ENCODE data around the gene MRPS7. TPM values are rescaled to one million over a fixed set of nuclear protein-coding genes. Genes with fewer than 3 reads are reported as not detected.

The MRPS7 gene
- total and polyA plus RNA-seq, 9 of the 15 experiments (the other 6 are each of a cell fraction or from before 2014, with no cell fraction given), result 107 to 244 (median 132) TPM

DNA sequence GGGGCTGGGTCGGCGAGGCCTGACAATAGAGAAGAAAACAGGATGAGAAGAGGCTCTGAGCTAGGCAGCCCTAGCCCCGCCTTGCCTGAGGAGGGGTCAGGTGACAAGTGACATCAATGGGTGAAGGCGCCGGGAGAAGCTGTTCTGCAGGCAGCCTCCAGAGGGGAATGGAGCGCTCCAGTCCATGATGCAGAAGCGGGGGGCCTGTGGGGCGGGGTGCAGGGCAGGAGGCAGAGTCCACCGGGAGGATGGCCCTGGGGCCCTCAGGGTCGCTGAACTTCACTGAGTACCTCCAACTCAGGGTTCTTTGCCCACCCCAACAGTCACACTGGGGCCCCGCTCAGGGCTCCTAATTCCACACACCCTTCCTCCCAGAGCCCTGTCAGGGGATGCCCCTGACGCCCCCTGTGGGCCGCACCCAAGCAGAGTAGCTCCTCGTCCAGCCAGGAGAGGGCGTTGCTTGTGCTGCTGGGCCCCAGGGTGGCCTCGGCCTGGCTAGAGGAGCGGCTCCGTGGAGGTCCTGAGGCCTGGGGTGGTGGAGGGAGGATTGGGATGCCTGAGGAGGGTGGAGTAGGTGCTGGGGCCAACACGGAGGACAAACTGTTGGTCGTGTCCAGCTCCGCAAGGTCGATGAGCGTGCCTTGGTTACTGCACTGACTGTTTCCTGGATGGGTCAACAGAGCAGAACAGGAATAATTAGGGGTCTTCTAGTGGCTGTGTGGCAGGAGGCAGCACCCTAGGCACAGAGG lies 21.1 kb upstream of the MRPS7 start (continued):
- TF ChIP-seq TOE1 (IDR thresholded peaks at IDR 0.05; ENCODE audit: borderline replicate concordance) (peak; percentile 76; the same call in 1 of the 2 replicates), TOE1 (CRISPR knock-in tag; IDR thresholded peaks at IDR 0.05; ENCODE audit: borderline replicate concordance, low read depth) (no peak), PCBP2 (IDR thresholded peaks at IDR 0.05; ENCODE audit: low read depth, low read length, poor library complexity, severe bottlenecking) (no peak), MTA3 (IDR thresholded peaks at IDR 0.05; ENCODE audit: borderline replicate concordance) (0 out of 2 replicates have a peak, but pooled peaks have one; percentile 79), NEUROD1 (IDR thresholded peaks at IDR 0.05; ENCODE audit: borderline replicate concordance, low read depth, low read length, partially characterized antibody) (peak; percentile 25), MCM7 (IDR thresholded peaks at IDR 0.05) (no peak), L3MBTL2 (IDR thresholded peaks at IDR 0.05) (peak; percentile 32; the same call in 1 of the 2 replicates), KDM1A (IDR thresholded peaks at IDR 0.05) (no peak), OTX1 (CRISPR knock-in tag; IDR thresholded peaks at IDR 0.05) (no peak), EP300 (IDR thresholded peaks at IDR 0.05; ENCODE audit: low read length) (no peak), TRIM24 (IDR thresholded peaks at IDR 0.05) (no peak)
- TF ChIP-seq, protein P1, sequence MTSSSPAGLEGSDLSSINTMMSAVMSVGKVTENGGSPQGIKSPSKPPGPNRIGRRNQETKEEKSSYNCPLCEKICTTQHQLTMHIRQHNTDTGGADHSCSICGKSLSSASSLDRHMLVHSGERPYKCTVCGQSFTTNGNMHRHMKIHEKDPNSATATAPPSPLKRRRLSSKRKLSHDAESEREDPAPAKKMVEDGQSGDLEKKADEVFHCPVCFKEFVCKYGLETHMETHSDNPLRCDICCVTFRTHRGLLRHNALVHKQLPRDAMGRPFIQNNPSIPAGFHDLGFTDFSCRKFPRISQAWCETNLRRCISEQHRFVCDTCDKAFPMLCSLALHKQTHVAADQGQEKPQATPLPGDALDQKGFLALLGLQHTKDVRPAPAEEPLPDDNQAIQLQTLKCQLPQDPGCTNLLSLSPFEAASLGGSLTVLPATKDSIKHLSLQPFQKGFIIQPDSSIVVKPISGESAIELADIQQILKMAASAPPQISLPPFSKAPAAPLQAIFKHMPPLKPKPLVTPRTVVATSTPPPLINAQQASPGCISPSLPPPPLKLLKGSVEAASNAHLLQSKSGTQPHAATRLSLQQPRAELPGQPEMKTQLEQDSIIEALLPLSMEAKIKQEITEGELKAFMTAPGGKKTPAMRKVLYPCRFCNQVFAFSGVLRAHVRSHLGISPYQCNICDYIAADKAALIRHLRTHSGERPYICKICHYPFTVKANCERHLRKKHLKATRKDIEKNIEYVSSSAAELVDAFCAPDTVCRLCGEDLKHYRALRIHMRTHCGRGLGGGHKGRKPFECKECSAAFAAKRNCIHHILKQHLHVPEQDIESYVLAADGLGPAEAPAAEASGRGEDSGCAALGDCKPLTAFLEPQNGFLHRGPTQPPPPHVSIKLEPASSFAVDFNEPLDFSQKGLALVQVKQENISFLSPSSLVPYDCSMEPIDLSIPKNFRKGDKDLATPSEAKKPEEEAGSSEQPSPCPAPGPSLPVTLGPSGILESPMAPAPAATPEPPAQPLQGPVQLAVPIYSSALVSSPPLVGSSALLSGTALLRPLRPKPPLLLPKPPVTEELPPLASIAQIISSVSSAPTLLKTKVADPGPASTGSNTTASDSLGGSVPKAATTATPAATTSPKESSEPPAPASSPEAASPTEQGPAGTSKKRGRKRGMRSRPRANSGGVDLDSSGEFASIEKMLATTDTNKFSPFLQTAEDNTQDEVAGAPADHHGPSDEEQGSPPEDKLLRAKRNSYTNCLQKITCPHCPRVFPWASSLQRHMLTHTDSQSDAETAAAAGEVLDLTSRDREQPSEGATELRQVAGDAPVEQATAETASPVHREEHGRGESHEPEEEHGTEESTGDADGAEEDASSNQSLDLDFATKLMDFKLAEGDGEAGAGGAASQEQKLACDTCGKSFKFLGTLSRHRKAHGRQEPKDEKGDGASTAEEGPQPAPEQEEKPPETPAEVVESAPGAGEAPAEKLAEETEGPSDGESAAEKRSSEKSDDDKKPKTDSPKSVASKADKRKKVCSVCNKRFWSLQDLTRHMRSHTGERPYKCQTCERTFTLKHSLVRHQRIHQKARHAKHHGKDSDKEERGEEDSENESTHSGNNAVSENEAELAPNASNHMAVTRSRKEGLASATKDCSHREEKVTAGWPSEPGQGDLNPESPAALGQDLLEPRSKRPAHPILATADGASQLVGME (CRISPR knock-in tag; IDR thresholded peaks at IDR 0.05), result no peak
- TF ChIP-seq, protein P2, sequence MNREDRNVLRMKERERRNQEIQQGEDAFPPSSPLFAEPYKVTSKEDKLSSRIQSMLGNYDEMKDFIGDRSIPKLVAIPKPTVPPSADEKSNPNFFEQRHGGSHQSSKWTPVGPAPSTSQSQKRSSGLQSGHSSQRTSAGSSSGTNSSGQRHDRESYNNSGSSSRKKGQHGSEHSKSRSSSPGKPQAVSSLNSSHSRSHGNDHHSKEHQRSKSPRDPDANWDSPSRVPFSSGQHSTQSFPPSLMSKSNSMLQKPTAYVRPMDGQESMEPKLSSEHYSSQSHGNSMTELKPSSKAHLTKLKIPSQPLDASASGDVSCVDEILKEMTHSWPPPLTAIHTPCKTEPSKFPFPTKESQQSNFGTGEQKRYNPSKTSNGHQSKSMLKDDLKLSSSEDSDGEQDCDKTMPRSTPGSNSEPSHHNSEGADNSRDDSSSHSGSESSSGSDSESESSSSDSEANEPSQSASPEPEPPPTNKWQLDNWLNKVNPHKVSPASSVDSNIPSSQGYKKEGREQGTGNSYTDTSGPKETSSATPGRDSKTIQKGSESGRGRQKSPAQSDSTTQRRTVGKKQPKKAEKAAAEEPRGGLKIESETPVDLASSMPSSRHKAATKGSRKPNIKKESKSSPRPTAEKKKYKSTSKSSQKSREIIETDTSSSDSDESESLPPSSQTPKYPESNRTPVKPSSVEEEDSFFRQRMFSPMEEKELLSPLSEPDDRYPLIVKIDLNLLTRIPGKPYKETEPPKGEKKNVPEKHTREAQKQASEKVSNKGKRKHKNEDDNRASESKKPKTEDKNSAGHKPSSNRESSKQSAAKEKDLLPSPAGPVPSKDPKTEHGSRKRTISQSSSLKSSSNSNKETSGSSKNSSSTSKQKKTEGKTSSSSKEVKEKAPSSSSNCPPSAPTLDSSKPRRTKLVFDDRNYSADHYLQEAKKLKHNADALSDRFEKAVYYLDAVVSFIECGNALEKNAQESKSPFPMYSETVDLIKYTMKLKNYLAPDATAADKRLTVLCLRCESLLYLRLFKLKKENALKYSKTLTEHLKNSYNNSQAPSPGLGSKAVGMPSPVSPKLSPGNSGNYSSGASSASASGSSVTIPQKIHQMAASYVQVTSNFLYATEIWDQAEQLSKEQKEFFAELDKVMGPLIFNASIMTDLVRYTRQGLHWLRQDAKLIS (CRISPR knock-in tag; IDR thresholded peaks at IDR 0.05), result peak; percentile 30; the same call in 1 of the 2 replicates
- TF ChIP-seq, protein P3, sequence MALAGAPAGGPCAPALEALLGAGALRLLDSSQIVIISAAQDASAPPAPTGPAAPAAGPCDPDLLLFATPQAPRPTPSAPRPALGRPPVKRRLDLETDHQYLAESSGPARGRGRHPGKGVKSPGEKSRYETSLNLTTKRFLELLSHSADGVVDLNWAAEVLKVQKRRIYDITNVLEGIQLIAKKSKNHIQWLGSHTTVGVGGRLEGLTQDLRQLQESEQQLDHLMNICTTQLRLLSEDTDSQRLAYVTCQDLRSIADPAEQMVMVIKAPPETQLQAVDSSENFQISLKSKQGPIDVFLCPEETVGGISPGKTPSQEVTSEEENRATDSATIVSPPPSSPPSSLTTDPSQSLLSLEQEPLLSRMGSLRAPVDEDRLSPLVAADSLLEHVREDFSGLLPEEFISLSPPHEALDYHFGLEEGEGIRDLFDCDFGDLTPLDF (CRISPR knock-in tag; IDR thresholded peaks at IDR 0.05), result 0 out of 2 replicates have a peak, but pooled peaks have one; percentile 36
- TF ChIP-seq, protein P4, sequence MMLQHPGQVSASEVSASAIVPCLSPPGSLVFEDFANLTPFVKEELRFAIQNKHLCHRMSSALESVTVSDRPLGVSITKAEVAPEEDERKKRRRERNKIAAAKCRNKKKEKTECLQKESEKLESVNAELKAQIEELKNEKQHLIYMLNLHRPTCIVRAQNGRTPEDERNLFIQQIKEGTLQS (IDR thresholded peaks at IDR 0.05), result peak; percentile 13; the same call in 1 of the 2 replicates
- TF ChIP-seq, protein P4 (CRISPR knock-in tag; conservative IDR thresholded peaks at IDR 0.05), result 0 out of 2 replicates have a peak, but pooled peaks have one; percentile 33

Measured in K562 (cell line).